IMR-90 (cell line): ENCODE results near the gene FAM163B. TPM values are rescaled to one million over a fixed set of nuclear protein-coding genes. Genes with fewer than 3 reads are reported as not detected.

Experiments
- ATAC-seq: fragments of 200-7000 bp; cut with Tn5 transposase; 2 replicates; pipeline ENCODE4 v1.9.1; 2020; ENCODE audit warnings: low read depth, mild to moderate bottlenecking, moderate library complexity
- BruUV-seq: library from RNA; stranded (reverse); fragments of 400-500 nt; replicated peaks from 2 replicates; lab custom pipeline; 2021; lab: Mats Ljungman, UMichigan
- CTCF ChIA-PET: fragments of 300-600 bp; formaldehyde crosslinking; extraction: SDS; loops from one replicate; lab custom pipeline; 2021; ENCODE audit warnings: antibody characterized with exemption; lab: Yijun Ruan, JAX
- POLR2A ChIA-PET: fragments of 300-600 bp; sonication (Branson Sonifier 250); formaldehyde crosslinking; loops from one replicate; lab custom pipeline; 2022; ENCODE audit warnings: antibody characterized with exemption; ENCODE audit not compliant: unreplicated experiment; lab: Charles Lee
- DNase-seq: peaks from one replicate; pipeline ENCODE4 v3.0.0; 2013
- H2AFZ ChIP-seq: replicated peaks from 2 replicates; pipeline ENCODE3; 2013; ENCODE audit warnings: low read length, mild to moderate bottlenecking; ENCODE audit not compliant: poor library complexity
- H2AK5ac ChIP-seq: 2 replicates; pipeline ENCODE4 v1.6.1; 2013; ENCODE audit warnings: low read depth, low read length, inconsistent platforms
- H2AK9ac ChIP-seq: replicated peaks from 2 replicates; pipeline ENCODE3; 2013; ENCODE audit warnings: mild to moderate bottlenecking, low read depth, low read length, moderate library complexity; ENCODE audit not compliant: poor library complexity
- H2BK120ac ChIP-seq: 2 replicates; pipeline ENCODE4 v1.6.1; 2013; ENCODE audit warnings: low read depth, low read length, inconsistent platforms
- H2BK15ac ChIP-seq: 3 replicates; pipeline ENCODE4 v1.6.1; 2013; ENCODE audit warnings: low read depth, low read length, inconsistent platforms
- H2BK20ac ChIP-seq: 2 replicates; pipeline ENCODE4 v1.6.1; 2013; ENCODE audit warnings: low read depth, mild to moderate bottlenecking, inconsistent platforms, low read length, moderate library complexity
- H2BK5ac ChIP-seq: 2 replicates; pipeline ENCODE4 v1.6.1; 2013; ENCODE audit warnings: mild to moderate bottlenecking, low read depth, low read length, inconsistent platforms; ENCODE audit not compliant: poor library complexity, severe bottlenecking
- H3K14ac ChIP-seq: replicated peaks from 2 replicates; pipeline ENCODE4 v1.6.1; 2013; ENCODE audit warnings: low read depth, low read length, inconsistent platforms
- H3K18ac ChIP-seq: 2 replicates; pipeline ENCODE4 v1.6.1; 2013; ENCODE audit warnings: low read depth, low read length, control low read depth
- H3K23ac ChIP-seq: 2 replicates; pipeline ENCODE4 v1.6.1; 2013; ENCODE audit warnings: low read depth, low read length, inconsistent platforms
- H3K27ac ChIP-seq: 2 replicates; pipeline ENCODE4 v1.5.1; 2013; ENCODE audit warnings: mild to moderate bottlenecking, control low read depth, low read length; ENCODE audit not compliant: insufficient read depth
- H3K27me3 ChIP-seq: 2 replicates; pipeline ENCODE4 v1.6.1; 2013; ENCODE audit warnings: low read length; ENCODE audit not compliant: control insufficient read depth, insufficient read depth
- H3K36me3 ChIP-seq: 2 replicates; pipeline ENCODE4 v1.6.1; 2013; ENCODE audit warnings: low read length, mixed read lengths; ENCODE audit not compliant: control insufficient read depth, insufficient read depth
- H3K4ac ChIP-seq: 2 replicates; pipeline ENCODE4 v1.6.1; 2013; ENCODE audit warnings: low read depth, low read length, inconsistent platforms
- H3K4me1 ChIP-seq: 2 replicates; pipeline ENCODE4 v1.6.1; 2013; ENCODE audit warnings: low read length, mixed read lengths; ENCODE audit not compliant: control insufficient read depth, insufficient read depth
- H3K4me2 ChIP-seq: 2 replicates; pipeline ENCODE4 v1.6.1; 2013; ENCODE audit warnings: low read depth, mild to moderate bottlenecking, control low read depth, low read length, moderate library complexity
- H3K4me3 ChIP-seq: 2 replicates; pipeline ENCODE4 v1.5.1; 2013; ENCODE audit warnings: low read depth, mild to moderate bottlenecking, control low read depth, low read length, moderate library complexity; ENCODE audit not compliant: insufficient read depth
- H3K56ac ChIP-seq: 2 replicates; pipeline ENCODE4 v1.6.1; 2013; ENCODE audit warnings: low read length, inconsistent platforms; ENCODE audit not compliant: insufficient read depth; ENCODE audit errors: extremely low read depth
- H3K79me1 ChIP-seq, 2 experiments: 2 replicates each; pipeline ENCODE4 v1.6.1; 2013; ENCODE audit warnings: low read length in 2 of 2, inconsistent platforms in 1 of 2, low read depth in 1 of 2
- H3K9ac ChIP-seq: 2 replicates; pipeline ENCODE4 v1.6.1; 2013; ENCODE audit warnings: low read depth, low read length, control low read depth
- H3K9me1 ChIP-seq: 2 replicates; pipeline ENCODE4 v1.6.1; 2013; ENCODE audit warnings: low read length, inconsistent platforms; ENCODE audit not compliant: insufficient read depth
- H3K9me3 ChIP-seq: 2 replicates; pipeline ENCODE4 v1.6.1; 2013; ENCODE audit warnings: low read length; ENCODE audit not compliant: control insufficient read depth, insufficient read depth
- H4K20me1 ChIP-seq: 2 replicates; pipeline ENCODE4 v1.6.1; 2013; ENCODE audit warnings: low read length, inconsistent platforms; ENCODE audit not compliant: insufficient read depth
- H4K5ac ChIP-seq: 2 replicates; pipeline ENCODE4 v1.6.1; 2013; ENCODE audit warnings: mild to moderate bottlenecking, low read depth, low read length, control low read depth
- H4K8ac ChIP-seq, 2 experiments: 2 replicates each; pipeline ENCODE4 v1.6.1; 2013; ENCODE audit warnings: low read depth in 2 of 2, low read length in 2 of 2, control low read depth in 1 of 2, inconsistent platforms in 1 of 2
- H4K91ac ChIP-seq: 2 replicates; pipeline ENCODE4 v1.6.1; 2013; ENCODE audit warnings: low read depth, low read length, inconsistent platforms; ENCODE audit not compliant: insufficient read depth
- CHD1 ChIP-seq: IDR thresholded peaks from 2 replicates; pipeline ENCODE4 v1.6.1; 2012; ENCODE audit warnings: low read depth, low read length, improper control_type of control experiment
- MAFK ChIP-seq: IDR thresholded peaks from 2 replicates; pipeline ENCODE4 v1.6.1; 2012; ENCODE audit warnings: low read depth, low read length, improper control_type of control experiment
- MXI1 ChIP-seq: IDR thresholded peaks from 2 replicates; pipeline ENCODE4 v1.6.1; 2012; ENCODE audit warnings: low read depth, mild to moderate bottlenecking, low read length, moderate library complexity, borderline replicate concordance
- WGBS, 2 experiments: methylation state at CpG; one replicate each; pipeline versions ENCODE4 v1.1.5 to v1.1.7; 2013; ENCODE audit warnings: missing lambda C conversion rate in 2 of 2; ENCODE audit not compliant: insufficient read length in 1 of 2; ENCODE audit errors: extremely low coverage in 2 of 2; 5-methylcytosine and 5-hydroxymethylcytosine counted together
- dilution Hi-C: fragments of 300-500 bp; cut with HindIII; formaldehyde crosslinking; loops from one replicate; pipeline ENCODE4 v1.14.3; 2018; ENCODE audit warnings: low sequenced_read_pairs; ENCODE audit not compliant: unreplicated experiment
- in situ Hi-C: fragments of 300-500 bp; cut with MboI; formaldehyde crosslinking; loops from 3 replicates; pipeline ENCODE4 v1.14.3; 2019; ENCODE audit warnings: low sequenced_read_pairs, inconsistent platforms, mixed read lengths
- intact Hi-C: fragments of 100-400 bp; cut with micrococcal nuclease; formaldehyde crosslinking; loops from 2 replicates; pipeline ENCODE4 v1.10.0; 2022
- polyA plus RNA-seq, 3 experiments: library from polyadenylated mRNA; depleted of rRNA; stranded (reverse); fragments of >200 nt; gene quantifications; 2 replicates each; pipeline ENCODE4 v1.2.3, GENCODE V29; 2012; ENCODE audit warnings: low replicate concordance in 1 of 3
- total RNA-seq: library from RNA; depleted of rRNA; stranded (reverse); fragments of >200 nt; gene quantifications from 2 replicates; pipeline ENCODE4 v1.2.3, GENCODE V29; 2012

The FAM163B gene
- total and polyA plus RNA-seq, 2 of the 4 experiments (the other 2 are of a cell fraction): not detected

DNA sequence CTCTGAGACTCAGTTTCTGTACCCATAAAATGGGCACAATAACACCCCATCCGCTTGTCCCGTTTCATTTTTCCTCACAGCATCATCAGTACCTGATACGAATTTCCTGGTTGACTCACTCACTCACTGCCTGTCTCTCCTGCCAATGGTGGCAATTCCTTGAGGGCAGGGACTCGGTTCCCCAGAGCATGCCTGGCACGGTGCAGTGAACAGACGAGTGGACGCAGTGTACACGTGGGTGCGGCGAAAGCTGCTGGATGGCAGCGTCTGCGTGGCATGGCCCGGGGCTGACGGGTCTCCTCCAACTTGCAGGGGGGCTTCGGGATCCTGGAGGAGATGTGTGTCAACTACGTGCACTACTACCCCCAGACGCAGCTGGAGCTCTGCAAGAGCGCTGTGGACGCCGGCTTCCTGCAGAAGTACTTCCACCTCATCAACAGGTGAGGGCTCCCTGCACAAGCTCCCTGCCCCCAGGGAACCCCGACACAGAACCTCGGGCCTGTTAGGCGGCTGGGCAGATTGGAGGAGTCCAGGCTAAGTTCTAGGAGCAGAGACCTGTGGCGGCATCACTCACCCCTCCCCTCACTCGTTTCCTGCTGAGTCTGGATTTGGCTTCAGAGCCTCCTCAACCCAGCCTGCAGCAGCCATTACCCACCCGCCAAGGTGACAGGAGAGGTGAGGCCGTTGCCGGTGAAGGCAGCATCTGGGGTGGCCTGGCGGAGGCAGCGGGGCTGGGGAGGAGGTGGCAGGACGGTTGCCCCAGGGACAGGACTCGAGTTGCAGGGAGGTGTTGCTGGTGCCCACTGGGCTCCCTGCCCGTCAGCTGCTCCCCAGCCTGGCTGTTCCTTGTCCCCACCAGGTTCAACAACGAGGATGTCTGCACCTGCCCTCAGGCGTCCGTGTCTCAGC lies 47.3 kb upstream of the FAM163B start:
- H2BK20ac ChIP-seq: no peak overlapping the region
- WGBS, 2 experiments: 70% methylated on average over 20 of the region's 36 CpGs; no CpG with 5 or more reads in 1 of the 2 experiments
- intact Hi-C loops: no loop called here
- no peak overlapping the region for H3K4me2 ChIP-seq
- H3K18ac ChIP-seq: no peak overlapping the region
- no TSS peak for BruUV-seq
- ChIA-PET POLR2A (no interaction called here), CTCF (no interaction called here)
- H2AFZ ChIP-seq: no peak overlapping the region
- H3K14ac ChIP-seq: no peak overlapping the region
- H4K91ac ChIP-seq: no peak overlapping the region
- ATAC-seq: no peak
- H3K4me1 ChIP-seq: 0 out of 2 replicates have a peak, but pooled peaks cover 1% of the 10 kb centered on the region
- H3K4me3 ChIP-seq: no peak overlapping the region
- no peaks in the 10 kb centered on the region for H4K20me1 ChIP-seq
- H3K9me3 ChIP-seq: no peaks in the 10 kb centered on the region
- H3K9me1 ChIP-seq: no peaks in the 10 kb centered on the region
- H2BK15ac ChIP-seq: no peak overlapping the region
- DNase-seq: no peak
- H3K9ac ChIP-seq: no peak overlapping the region
- peaks cover 36% of the 10 kb centered on the region for H3K27me3 ChIP-seq
- no peak overlapping the region for H2AK5ac ChIP-seq
- no peak overlapping the region for H4K8ac ChIP-seq
- H2BK5ac ChIP-seq: no peak overlapping the region
- no peaks in the 10 kb centered on the region for H3K36me3 ChIP-seq
- in situ Hi-C loops: no loop called here
- H2BK120ac ChIP-seq: no peak overlapping the region
- H3K27ac ChIP-seq: no peak overlapping the region
- TF ChIP-seq MXI1 (no peak), CHD1 (no peak), MAFK (no peak)
- H4K5ac ChIP-seq: no peak overlapping the region
- dilution Hi-C loops: no loop called here
- no peak overlapping the region for H2AK9ac ChIP-seq
- H3K79me1 ChIP-seq: no peaks in the 10 kb centered on the region
- H3K4ac ChIP-seq: no peak overlapping the region
- H3K56ac ChIP-seq: no peak overlapping the region
- no peak overlapping the region for H3K23ac ChIP-seq
